Measurements from ENCODE around the gene NAGLU. TPM values are rescaled to one million over a fixed set of nuclear protein-coding genes. Genes with fewer than 3 reads are reported as not detected.
"Not testable (repeated sequence)": the region's sequence is repeated elsewhere in the genome, so short reads cannot be mapped to it uniquely, and the experiment has no call there.

The NAGLU gene
- total RNA-seq, 2 experiments from 2014 or later = 19.3 to 20.5 TPM

- H3K27ac Mint-ChIP-seq; CTCF ChIA-PET; H3K36me3 Mint-ChIP-seq (ENCODE audit: low read depth); POLR2A ChIA-PET; DNase-seq; ATAC-seq; H3K27me3 Mint-ChIP-seq (ENCODE audit: low read depth); H3K9me3 Mint-ChIP-seq (ENCODE audit: insufficient read depth): not testable (repeated sequence)
- peaks cover 33% of the 10 kb centered on the region for H3K4me1 Mint-ChIP-seq (ENCODE audit: low read depth)
- H3K4me3 Mint-ChIP-seq = peak overlapping the region; percentile 87
Measured at GRCh38 chr17:42555961-42556617, 20.0 kb downstream of the NAGLU start.

GRCh38 chr17:42559075-42559474 lies 23.0 kb downstream of the NAGLU start:
- CTCF ChIA-PET = interaction anchor here (1.0 to 1.2 kb wide), 2 partner anchors 11 to 18 kb away, joined by 4 to 6 read pairs; no protein-coding TSS in a partner anchor
- no peak for ATAC-seq

GRCh38 chr17:42560246-42560645 lies 24.2 kb downstream of the NAGLU start:
- ATAC-seq = no peak
- H3K9me3 Mint-ChIP-seq (ENCODE audit: insufficient read depth) = no peaks in the 10 kb centered on the region
- no peak overlapping the region for H3K4me3 Mint-ChIP-seq
- H3K27me3 Mint-ChIP-seq (ENCODE audit: low read depth) = no peaks in the 10 kb centered on the region
- H3K4me1 Mint-ChIP-seq (ENCODE audit: low read depth) = peaks cover 47% of the 10 kb centered on the region
- DNase-seq = no peak
- H3K27ac Mint-ChIP-seq = no peak overlapping the region
- CTCF ChIA-PET = interaction anchor here (1.2 kb wide), 1 partner anchor 12 kb away, joined by 6 read pairs; no protein-coding TSS in a partner anchor
- peaks cover 24% of the 10 kb centered on the region for H3K36me3 Mint-ChIP-seq (ENCODE audit: low read depth)
- POLR2A ChIA-PET = interaction anchor here (1.0 kb wide), 1 partner anchor 16 kb away, joined by 4 read pairs; no protein-coding TSS in a partner anchor

More at GRCh38 chr17:42559075-42559474, 23.0 kb downstream of the NAGLU start:
- Mint-ChIP-seq H3K4me1 (ENCODE audit: low read depth) (peaks cover 45% of the 10 kb centered on the region), H3K36me3 (ENCODE audit: low read depth) (peaks cover 13% of the 10 kb centered on the region), H3K4me3 (no peak overlapping the region), H3K27ac (no peak overlapping the region), H3K9me3 (ENCODE audit: insufficient read depth) (no peaks in the 10 kb centered on the region), H3K27me3 (ENCODE audit: low read depth) (no peaks in the 10 kb centered on the region)
- POLR2A ChIA-PET = interaction anchor here (0.6 to 1.0 kb wide), 2 partner anchors 15 to 460 kb away, joined by 3 to 4 read pairs; no protein-coding TSS in a partner anchor
- DNase-seq = no peak

GRCh38 chr17:42561897-42562387 lies 25.9 kb downstream of the NAGLU start, which contains the start of gene COASY:
TSS of gene COASY (plus strand) at chr17:42562148. CDS start at chr17:42562623, 475 bp downstream.
- ChIA-PET POLR2A (interaction anchor here (0.9 kb wide), 1 partner anchor 15 kb away, joined by 3 read pairs; no protein-coding TSS in a partner anchor), CTCF (no interaction called here)
- Mint-ChIP-seq H3K36me3 (ENCODE audit: low read depth) (peaks cover 38% of the 10 kb centered on the region), H3K4me1 (ENCODE audit: low read depth) (peaks cover 46% of the 10 kb centered on the region), H3K27me3 (ENCODE audit: low read depth) (no peaks in the 10 kb centered on the region), H3K4me3 (peak within 1 kb of the TSS; percentile 94), H3K27ac (peak within 1 kb of the TSS; percentile 92), H3K9me3 (ENCODE audit: insufficient read depth) (no peaks in the 10 kb centered on the region)
- DNase-seq (peak; percentile 96), ATAC-seq (peak; percentile 74)

- POLR2A ChIA-PET = interaction anchor here (0.6 to 1.1 kb wide), 3 partner anchors 8 to 271 kb away, joined by 3 to 4 read pairs (median 3); no protein-coding TSS in a partner anchor
Measured at GRCh38 chr17:42562388-42563142, 26.5 kb downstream of the NAGLU start.

GRCh38 chr17:42563143-42563509 lies 27.1 kb downstream of the NAGLU start:
- ChIA-PET CTCF (no interaction called here), POLR2A (interaction anchor here (1.1 kb wide), 1 partner anchor 8 kb away, joined by 4 read pairs; no protein-coding TSS in a partner anchor)
- ATAC-seq = no peak
- Mint-ChIP-seq H3K4me3 (peak overlapping the region; percentile 94), H3K9me3 (ENCODE audit: insufficient read depth) (no peaks in the 10 kb centered on the region), H3K36me3 (ENCODE audit: low read depth) (peaks cover 45% of the 10 kb centered on the region), H3K4me1 (ENCODE audit: low read depth) (peaks cover 52% of the 10 kb centered on the region), H3K27ac (peak overlapping the region; percentile 92), H3K27me3 (ENCODE audit: low read depth) (no peaks in the 10 kb centered on the region)
- no peak for DNase-seq

More at GRCh38 chr17:42562388-42563142, 26.5 kb downstream of the NAGLU start:
- Mint-ChIP-seq H3K4me1 (ENCODE audit: low read depth) (peaks cover 47% of the 10 kb centered on the region), H3K4me3 (peak overlapping the region; percentile 94), H3K9me3 (ENCODE audit: insufficient read depth) (no peaks in the 10 kb centered on the region), H3K27ac (peak overlapping the region; percentile 92), H3K36me3 (ENCODE audit: low read depth) (peaks cover 41% of the 10 kb centered on the region), H3K27me3 (ENCODE audit: low read depth) (no peaks in the 10 kb centered on the region)
- DNase-seq (no peak), ATAC-seq (peak; percentile 14)
- CTCF ChIA-PET = no interaction called here

GRCh38 chr17:42563543-42563942 lies 27.5 kb downstream of the NAGLU start:
- Mint-ChIP-seq H3K36me3 (ENCODE audit: low read depth) (peaks cover 46% of the 10 kb centered on the region), H3K27me3 (ENCODE audit: low read depth) (no peaks in the 10 kb centered on the region), H3K27ac (peak overlapping the region; percentile 66), H3K4me1 (ENCODE audit: low read depth) (peaks cover 55% of the 10 kb centered on the region), H3K9me3 (ENCODE audit: insufficient read depth) (no peaks in the 10 kb centered on the region), H3K4me3 (peak overlapping the region; percentile 94)
- ChIA-PET POLR2A (interaction anchor here (1.1 kb wide), 1 partner anchor 9 kb away, joined by 4 read pairs; no protein-coding TSS in a partner anchor), CTCF (interaction anchor here (1.3 to 6.0 kb wide), 2 partner anchors 14 to 200 kb away, joined by 5 to 57 read pairs; partner anchors contain the start of gene PSMC3IP)
- no peak for DNase-seq
- no peak for ATAC-seq

- H3K4me1 Mint-ChIP-seq (ENCODE audit: low read depth) = peaks cover 59% of the 10 kb centered on the region
Measured at GRCh38 chr17:42563950-42564349, 27.9 kb downstream of the NAGLU start.

GRCh38 chr17:42564815-42565522 lies 28.9 kb downstream of the NAGLU start:
- H3K4me3 Mint-ChIP-seq = peak overlapping the region; percentile 40
- CTCF ChIA-PET = interaction anchor here (6.0 kb wide), 1 partner anchor 12 kb away, joined by 57 read pairs; the partner anchor contains the start of gene PSMC3IP

More at GRCh38 chr17:42563950-42564349, 27.9 kb downstream of the NAGLU start:
- Mint-ChIP-seq H3K4me3 (peak overlapping the region; percentile 94), H3K27ac (peak overlapping the region; percentile 66), H3K27me3 (ENCODE audit: low read depth) (no peaks in the 10 kb centered on the region), H3K36me3 (ENCODE audit: low read depth) (peaks cover 50% of the 10 kb centered on the region), H3K9me3 (ENCODE audit: insufficient read depth) (no peaks in the 10 kb centered on the region)
- CTCF ChIA-PET = interaction anchor here (1.3 to 6.0 kb wide), 2 partner anchors 13 to 199 kb away, joined by 5 to 57 read pairs; partner anchors contain the start of gene PSMC3IP
- DNase-seq = no peak
- POLR2A ChIA-PET = interaction anchor here (0.8 to 1.5 kb wide), 4 partner anchors 13 to 261 kb away, joined by 3 to 7 read pairs (median 3); partner anchors contain the start of genes BECN1, PSMC3IP and TUBG1
- no peak for ATAC-seq

GRCh38 chr17:42565523-42566214 lies 29.6 kb downstream of the NAGLU start:
- no peak for DNase-seq
- no peaks in the 10 kb centered on the region for H3K27me3 Mint-ChIP-seq (ENCODE audit: low read depth)
- ChIA-PET CTCF (interaction anchor here (6.0 kb wide), 1 partner anchor 12 kb away, joined by 57 read pairs; the partner anchor contains the start of gene PSMC3IP), POLR2A (interaction anchor here (0.6 to 2.4 kb wide), 4 partner anchors 9 to 43 kb away, joined by 3 to 8 read pairs (median 3); partner anchors contain the start of gene RETREG3)
- ATAC-seq = no peak
- peaks cover 64% of the 10 kb centered on the region for H3K4me1 Mint-ChIP-seq (ENCODE audit: low read depth)
- H3K9me3 Mint-ChIP-seq (ENCODE audit: insufficient read depth) = no peaks in the 10 kb centered on the region
- peak overlapping the region; percentile 98 for H3K27ac Mint-ChIP-seq
- peaks cover 65% of the 10 kb centered on the region for H3K36me3 Mint-ChIP-seq (ENCODE audit: low read depth)
- H3K4me3 Mint-ChIP-seq = no peak overlapping the region

More at GRCh38 chr17:42564815-42565522, 28.9 kb downstream of the NAGLU start:
- DNase-seq = no peak
- Mint-ChIP-seq H3K27ac (peak overlapping the region; percentile 20), H3K36me3 (ENCODE audit: low read depth) (peaks cover 60% of the 10 kb centered on the region), H3K4me1 (ENCODE audit: low read depth) (peaks cover 65% of the 10 kb centered on the region), H3K9me3 (ENCODE audit: insufficient read depth) (no peaks in the 10 kb centered on the region), H3K27me3 (ENCODE audit: low read depth) (no peaks in the 10 kb centered on the region)
- POLR2A ChIA-PET = interaction anchor here (0.8 to 1.5 kb wide), 4 partner anchors 12 to 259 kb away, joined by 3 to 7 read pairs (median 3); partner anchors contain the start of genes BECN1, PSMC3IP and TUBG1
- ATAC-seq = no peak

Measured in activated CD8-positive, alpha-beta T cell treated with anti-CD3 and anti-CD28 coated beads, Interleukin-2, amount 10 ng/mL, durations not matched to agents 7 days and 5 days (primary cell).